HepG2 (cell line): ENCODE measurements around the gene PKNOX2. TPM values are rescaled to one million over a fixed set of nuclear protein-coding genes. Genes with fewer than 3 reads are reported as not detected.

Source experiments
- ATAC-seq: fragments of 200-7000 bp; cut with Tn5 transposase; 3 replicates; pipeline ENCODE4 v1.9.1; 2020; ENCODE audit warnings: mild to moderate bottlenecking, moderate library complexity
- BruUV-seq: library from RNA; stranded (reverse); fragments of 400-500 nt; replicated peaks from 2 replicates; lab custom pipeline; 2021; lab: Mats Ljungman, UMichigan
- CTCF ChIA-PET: fragments of 300-600 bp; formaldehyde crosslinking; extraction: SDS; loops from one replicate; lab custom pipeline; 2021; ENCODE audit warnings: low total read pairs, inconsistent platforms, low intra/inter-chr PET ratio; lab: Yijun Ruan, JAX
- POLR2A ChIA-PET: fragments of 350-600 bp; sonication (Branson Sonifier 250); formaldehyde crosslinking; loops from one replicate; lab custom pipeline; 2020; ENCODE audit warnings: antibody characterized with exemption, inconsistent platforms; lab: Yijun Ruan, JAX
- DNase-seq: peaks from one replicate; pipeline ENCODE4 v3.0.0-alpha.2; 2015; ENCODE audit warnings: low spot score
- FAIRE-seq: peaks from 3 replicates; lab custom pipeline; 2011; peaks lifted over from hg19 to GRCh38; lab: Jason Lieb, UNC
- H2AFZ ChIP-seq: one replicate; pipeline ENCODE4 v1.6.1; 2011; ENCODE audit warnings: low read length, inconsistent platforms
- H3K27ac ChIP-seq: fragments of 300-600 bp; 3 replicates; pipeline ENCODE4 v1.8.0; 2011; ENCODE audit warnings: mixed run types, mild to moderate bottlenecking, mixed read lengths, low read length, inconsistent platforms; ENCODE audit not compliant: insufficient read depth; ENCODE audit errors: extremely low read length
- H3K27me3 ChIP-seq, 2 experiments: fragments of 200-600 bp in 1 of 2; 2 replicates in 1 of 2; 3 replicates in 1 of 2; pipeline versions ENCODE4 v1.6.0 to v1.8.0; 2011; ENCODE audit warnings: low read length in 2 of 2, mild to moderate bottlenecking in 2 of 2, moderate library complexity in 2 of 2, inconsistent platforms in 1 of 2; ENCODE audit not compliant: insufficient read depth in 2 of 2, control insufficient read depth in 1 of 2
- H3K36me3 ChIP-seq, 2 experiments: fragments of 200-600 bp in 1 of 2; replicated peaks in 1 of 2; 2 replicates in 1 of 2; 3 replicates in 1 of 2; pipeline versions ENCODE4 v1.5.1 to v1.8.0; 2011; ENCODE audit warnings: low read length in 2 of 2, inconsistent platforms in 1 of 2; ENCODE audit not compliant: insufficient read depth in 2 of 2, control insufficient read depth in 1 of 2
- H3K4me1 ChIP-seq: 2 replicates; pipeline ENCODE4 v1.5.1; 2012; ENCODE audit warnings: low read length, inconsistent platforms; ENCODE audit not compliant: insufficient read depth
- H3K4me2 ChIP-seq: 2 replicates; pipeline ENCODE4 v1.6.0; 2011; ENCODE audit warnings: low read depth, low read length, inconsistent platforms
- H3K4me3 ChIP-seq, 3 experiments: fragments of 200-600 bp in 1 of 3; sonication (generic), shearing (Covaris generic) in 1 of 3; replicated peaks in 1 of 3; 2 replicates each; pipeline ENCODE4 v1.5.1; 2011 to 2016; ENCODE audit warnings: low read length in 3 of 3, inconsistent platforms in 2 of 3, low read depth in 2 of 3, mild to moderate bottlenecking in 2 of 3, control low read depth in 1 of 3, mixed read lengths in 1 of 3; ENCODE audit not compliant: insufficient read depth in 1 of 3
- H3K79me2 ChIP-seq: one replicate; pipeline ENCODE4 v1.6.1; 2011; ENCODE audit warnings: low read length, inconsistent platforms; ENCODE audit not compliant: insufficient read depth
- H3K9ac ChIP-seq: 2 replicates; pipeline ENCODE4 v1.6.0; 2011; ENCODE audit warnings: mild to moderate bottlenecking, low read depth, low read length, inconsistent platforms; ENCODE audit not compliant: insufficient read depth
- H3K9me3 ChIP-seq: 2 replicates; pipeline ENCODE4 v1.5.1; 2012; ENCODE audit warnings: mild to moderate bottlenecking, low read length
- H4K20me1 ChIP-seq: 2 replicates; pipeline ENCODE4 v1.6.0; 2011; ENCODE audit warnings: inconsistent platforms, mild to moderate bottlenecking, low read length, moderate library complexity; ENCODE audit not compliant: insufficient read depth
- CEBPB ChIP-seq: IDR thresholded peaks from 2 replicates; pipeline ENCODE4 v1.6.1; 2011; ENCODE audit warnings: low read depth, low read length, improper control_type of control experiment, borderline replicate concordance
- CEBPG ChIP-seq: IDR thresholded peaks from 2 replicates; pipeline ENCODE4 v1.6.1; 2016
- CENPT ChIP-seq: sonication (generic); formaldehyde crosslinking; IDR thresholded peaks from 2 replicates; pipeline ENCODE4 v1.8.0; 2022; ENCODE audit warnings: low read depth, mild to moderate bottlenecking, moderate library complexity, missing genetic modification reagents
- ETV5 ChIP-seq: IDR thresholded peaks from 2 replicates; pipeline ENCODE4 v1.6.1; 2018; ENCODE audit warnings: missing biosample characterization, missing genetic modification reagents, inconsistent platforms, borderline replicate concordance
- HNRNPLL ChIP-seq: fragments of 200-400 bp; formaldehyde crosslinking; IDR thresholded peaks from 2 replicates; pipeline ENCODE4 v1.6.1; 2017; ENCODE audit warnings: mild to moderate bottlenecking, low read depth, low read length; ENCODE audit not compliant: poor library complexity, severe bottlenecking
- NR1H2 ChIP-seq: sonication (generic); formaldehyde crosslinking; IDR thresholded peaks from 2 replicates; pipeline ENCODE4 v1.8.1; 2022; ENCODE audit warnings: low read depth, missing genetic modification reagents, borderline replicate concordance
- PAXIP1 ChIP-seq: sonication (generic); formaldehyde crosslinking; conservative IDR thresholded peaks from 2 replicates; pipeline ENCODE4 v1.4.0; 2020; ENCODE audit warnings: mild to moderate bottlenecking, missing genetic modification reagents, moderate library complexity
- U2AF1 ChIP-seq: fragments of 200-400 bp; formaldehyde crosslinking; optimal IDR thresholded peaks from 2 replicates; pipeline ENCODE3; 2017; ENCODE audit warnings: mild to moderate bottlenecking, low read depth, low read length
- ZBTB7B ChIP-seq: sonication (generic); formaldehyde crosslinking; IDR thresholded peaks from 2 replicates; pipeline ENCODE4 v1.4.0; 2020; ENCODE audit warnings: missing genetic modification reagents
- ZNF687 ChIP-seq: sonication (generic); formaldehyde crosslinking; IDR thresholded peaks from 2 replicates; pipeline ENCODE4 v1.5.1; 2020; ENCODE audit warnings: mild to moderate bottlenecking, missing genetic modification reagents, moderate library complexity
- ZNF768 ChIP-seq: sonication (generic); formaldehyde crosslinking; IDR thresholded peaks from 2 replicates; pipeline ENCODE4 v1.4.0; 2020; ENCODE audit warnings: missing genetic modification reagents
- WGBS: methylation state at CpG from one replicate; pipeline ENCODE4 v1.1.6; 2017; ENCODE audit warnings: low lambda C conversion rate; 5-methylcytosine and 5-hydroxymethylcytosine counted together
- in situ Hi-C: cut with HindIII; loops from 2 replicates; pipeline ENCODE4 v1.10.0; 2017; ENCODE audit warnings: low pct_unique_long_range_greater_than_20kb; ENCODE audit not compliant: extremely low pct_ligation_motif_present
- intact Hi-C: fragments of 100-400 bp; cut with micrococcal nuclease; formaldehyde crosslinking; loops from one replicate; pipeline ENCODE4 v1.10.0; 2022; ENCODE audit not compliant: unreplicated experiment
- polyA plus RNA-seq, 8 experiments: library from polyadenylated mRNA; depleted of rRNA in 3 of 8; stranded (reverse) in 7 of 8; unstranded in 1 of 8; fragments of >200 nt; fragmentation: Illumina TruSeq in 4 of 8; extraction: Trizol in 4 of 8; gene quantifications; 2 replicates each; pipeline versions ENCODE4 v1.2.1 to v1.2.3, GENCODE V29; 2011 to 2016; ENCODE audit warnings: low read depth in 4 of 8, missing spikeins in 1 of 8, mixed read lengths in 1 of 8; ENCODE audit not compliant: insufficient read depth in 1 of 8
- total RNA-seq, 5 experiments: library from RNA; depleted of rRNA; stranded (reverse); fragments of >200 nt; fragmentation: Illumina TruSeq; extraction: Trizol; gene quantifications; 2 replicates each; pipeline ENCODE4 v1.2.3, GENCODE V29; 2016; ENCODE audit warnings: low read depth in 1 of 5

The PKNOX2 gene
- total and polyA plus RNA-seq, 2 of the 13 experiments (the other 11 are each of a cell fraction or from before 2014, with no cell fraction given): not detected

- peak; percentile 50 for DNase-seq
- ChIA-PET POLR2A (no interaction called here), CTCF (no interaction called here)
- Histone ChIP-seq H3K4me2 (peak overlapping the region; percentile 72), H3K9me3 (no peaks in the 10 kb centered on the region), H3K36me3 (no peaks in the 10 kb centered on the region), H2AFZ (no peak overlapping the region), H3K79me2 (no peaks in the 10 kb centered on the region), H3K4me3 (peak overlapping the region; percentile 31 to 45 (median 41); a peak in 4 of 6 replicates), H3K9ac (no peak overlapping the region; the same call in 1 of the 2 replicates), H3K4me1 (peaks cover 47% of the 10 kb centered on the region), H4K20me1 (no peaks in the 10 kb centered on the region), H3K27ac (no peak overlapping the region), H3K27me3 (peaks cover 1 to 23% of the 10 kb centered on the region in 2 experiments; a peak in 4 of 5 replicates)
- intact Hi-C loops: no loop called here
- BruUV-seq: no TSS peak
- FAIRE-seq: no peak
- WGBS: 2% methylated on average over 6 of the region's 10 CpGs
- ATAC-seq: peak; percentile 50
- in situ Hi-C loops: no loop called here
- TF ChIP-seq ZNF687 (CRISPR knock-in tag) (0 out of 2 replicates have a peak, but pooled peaks have one; percentile 8), HNRNPLL (no peak), ETV5 (CRISPR knock-in tag) (peak; percentile 15; the same call in 1 of the 2 replicates), ZBTB7B (CRISPR knock-in tag) (peak; percentile 34; the same call in 1 of the 2 replicates), PAXIP1 (CRISPR knock-in tag) (peak; percentile 47), ZNF768 (CRISPR knock-in tag) (0 out of 2 replicates have a peak, but pooled peaks have one; percentile 46), CEBPG (CRISPR knock-in tag) (peak; percentile 66), CENPT (no peak), NR1H2 (CRISPR knock-in tag) (no peak), CEBPB (peak; percentile 77; the same call in 1 of the 2 replicates), U2AF1 (peak; percentile 72)
Measured at GRCh38 chr11:125201525-125202141, 37.1 kb downstream of the PKNOX2 start.
